ENCODE results near the gene TIFAB.

Gene TIFAB

DNA sequence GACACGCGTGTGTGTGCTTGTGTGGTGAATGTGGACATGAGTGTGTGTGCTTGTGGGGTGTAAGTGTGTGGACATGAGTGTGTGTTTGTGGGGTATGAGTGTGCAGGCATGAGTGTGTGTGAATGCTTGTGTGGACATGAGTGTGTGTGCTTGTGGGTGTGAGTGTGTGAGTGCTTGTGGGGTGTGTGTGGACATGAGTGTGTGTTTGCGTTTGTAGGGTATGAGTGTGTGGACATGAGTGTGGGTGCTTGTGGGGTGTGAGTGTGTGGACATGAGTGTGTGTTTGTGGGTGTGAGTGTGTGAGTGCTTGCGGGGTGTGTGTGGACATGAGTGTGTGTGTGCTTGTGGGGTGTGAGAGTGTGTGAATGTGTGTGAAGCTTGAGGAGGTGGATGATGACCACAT, 29.8 kb upstream of the TIFAB start:
- DNase-seq (ENCODE audit: low read depth): no peak

DNA sequence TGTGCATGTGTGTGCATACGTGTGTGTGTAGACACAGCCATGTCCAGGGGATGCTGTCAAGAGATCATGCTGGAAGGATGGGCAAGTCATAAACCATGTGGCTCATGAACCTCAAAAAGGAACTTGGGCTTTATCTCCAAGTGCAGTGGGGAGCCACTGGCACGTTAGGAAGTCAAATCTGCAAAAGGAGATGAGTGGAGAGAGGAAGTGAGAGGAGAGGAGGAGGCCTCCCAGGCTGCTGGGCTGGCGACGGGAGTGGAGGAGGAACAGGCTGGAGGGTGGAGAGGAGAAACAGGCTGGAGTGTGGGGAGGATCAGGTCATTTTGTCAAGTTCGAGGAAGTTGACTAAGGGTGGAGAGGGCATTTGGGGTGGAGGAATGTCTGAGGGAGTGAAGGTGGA, 29.2 kb upstream of the TIFAB start:
- no peak for DNase-seq (ENCODE audit: low read depth)

DNA sequence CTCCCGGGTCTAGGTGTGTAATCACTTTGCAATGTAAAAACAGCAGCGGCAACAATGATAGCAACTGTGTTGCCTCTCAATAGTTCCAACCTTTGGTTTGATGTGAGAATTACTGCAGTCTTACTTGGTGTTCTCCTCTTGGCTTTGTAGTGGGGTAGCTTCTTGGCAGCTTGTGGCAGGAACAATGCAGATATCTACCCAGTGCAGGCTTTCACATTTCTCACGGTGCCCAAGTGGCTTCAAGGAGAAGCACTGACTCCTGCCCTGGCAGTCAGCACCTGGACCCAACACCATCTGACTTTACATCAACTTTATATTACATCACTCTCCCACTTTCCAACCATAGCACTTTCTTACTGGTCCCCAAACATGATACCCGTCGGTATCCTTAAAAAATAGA, 28.4 kb upstream of the TIFAB start:
- DNase-seq (ENCODE audit: low read depth): no peak

DNA sequence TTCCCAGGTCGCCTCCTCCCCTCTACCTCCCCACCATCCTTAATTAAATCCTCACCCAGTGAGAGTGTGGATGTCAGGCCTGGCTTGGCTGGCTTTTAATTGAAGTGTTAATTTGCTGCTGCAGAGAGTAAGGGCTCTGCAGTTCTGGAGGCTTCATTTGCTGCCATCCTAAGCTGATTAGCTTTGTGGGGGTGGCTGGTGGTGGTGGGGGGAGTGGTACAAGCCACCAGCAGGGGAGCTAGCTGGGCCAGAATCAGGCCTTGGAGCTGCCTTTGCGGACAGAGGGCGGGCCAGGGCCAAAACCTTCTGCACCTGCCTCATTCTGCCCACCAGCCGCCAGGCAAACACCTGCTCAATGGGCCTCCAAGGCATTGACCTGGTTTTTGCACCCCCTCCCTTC, 26.8 kb upstream of the TIFAB start:
- no peak for DNase-seq (ENCODE audit: low read depth)

DNA sequence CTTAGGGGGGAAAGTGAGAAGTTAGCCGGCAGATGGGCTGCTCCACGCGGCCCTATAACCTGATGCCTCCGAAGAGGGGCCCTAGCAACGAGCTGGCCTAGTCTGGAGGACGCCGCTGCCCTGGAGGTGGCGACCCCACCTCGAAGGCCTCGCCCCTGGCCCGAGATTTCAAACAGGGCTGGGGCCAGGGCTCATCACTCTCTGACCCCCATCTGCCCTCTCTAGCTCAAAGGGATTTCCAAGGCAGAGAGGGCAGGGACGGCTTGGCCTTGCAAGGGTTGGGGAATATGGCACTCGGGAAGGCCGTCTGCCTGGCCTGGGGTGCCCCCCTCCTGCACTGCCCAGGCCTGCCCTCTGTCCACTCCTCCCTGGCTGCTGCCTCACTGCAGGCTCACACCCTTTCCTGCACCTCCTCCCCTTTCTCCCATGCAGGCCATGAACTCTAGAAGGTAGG, 25.5 kb upstream of the TIFAB start:
- no peak for DNase-seq (ENCODE audit: low read depth)

DNA sequence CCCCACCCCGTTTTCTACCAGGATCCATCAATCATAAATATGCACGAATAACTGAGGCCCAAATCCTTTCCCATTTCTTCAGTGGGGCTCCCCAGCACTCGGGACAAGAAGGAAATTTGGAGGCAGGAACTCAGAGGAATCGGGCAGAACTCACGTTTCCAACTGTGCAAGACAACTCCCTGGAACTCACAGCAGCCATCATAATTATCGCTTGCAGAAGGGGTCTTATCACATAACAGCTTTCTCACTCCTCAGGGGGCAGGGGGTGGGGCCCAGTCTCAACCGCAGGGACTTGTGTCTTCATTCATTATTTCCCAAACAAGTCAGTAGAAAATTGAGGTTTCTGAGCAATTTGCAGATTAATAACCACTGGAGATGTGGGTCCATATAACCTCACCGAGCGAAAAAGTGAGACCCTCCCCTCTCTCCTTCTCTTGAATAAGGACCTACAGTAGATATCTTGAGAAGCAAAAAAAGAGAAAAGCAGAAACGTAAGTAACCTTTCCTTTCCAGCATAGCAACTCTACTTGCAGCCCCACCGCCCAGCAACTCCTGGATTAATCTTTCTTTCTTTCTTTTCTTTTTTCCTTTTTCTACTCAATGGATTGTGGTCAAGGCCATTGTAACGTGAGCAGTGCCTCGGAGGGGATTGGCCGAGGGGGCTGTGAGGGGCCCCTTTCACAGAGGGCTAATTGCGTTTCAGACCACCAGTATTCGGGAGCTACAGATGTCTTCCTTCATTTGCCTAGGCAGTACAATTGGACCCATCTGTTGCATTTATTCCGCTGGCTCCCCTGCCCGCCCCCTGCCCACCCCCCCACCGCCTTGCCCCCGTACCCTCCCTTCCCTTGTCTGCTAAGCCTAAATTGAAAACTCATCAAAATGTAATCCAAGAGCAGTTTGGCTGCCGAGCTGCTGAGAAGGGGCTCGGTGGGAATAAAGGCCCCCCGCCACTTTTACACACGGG, 24.7 kb upstream of the TIFAB start:
- no peak for DNase-seq (ENCODE audit: low read depth)

DNA sequence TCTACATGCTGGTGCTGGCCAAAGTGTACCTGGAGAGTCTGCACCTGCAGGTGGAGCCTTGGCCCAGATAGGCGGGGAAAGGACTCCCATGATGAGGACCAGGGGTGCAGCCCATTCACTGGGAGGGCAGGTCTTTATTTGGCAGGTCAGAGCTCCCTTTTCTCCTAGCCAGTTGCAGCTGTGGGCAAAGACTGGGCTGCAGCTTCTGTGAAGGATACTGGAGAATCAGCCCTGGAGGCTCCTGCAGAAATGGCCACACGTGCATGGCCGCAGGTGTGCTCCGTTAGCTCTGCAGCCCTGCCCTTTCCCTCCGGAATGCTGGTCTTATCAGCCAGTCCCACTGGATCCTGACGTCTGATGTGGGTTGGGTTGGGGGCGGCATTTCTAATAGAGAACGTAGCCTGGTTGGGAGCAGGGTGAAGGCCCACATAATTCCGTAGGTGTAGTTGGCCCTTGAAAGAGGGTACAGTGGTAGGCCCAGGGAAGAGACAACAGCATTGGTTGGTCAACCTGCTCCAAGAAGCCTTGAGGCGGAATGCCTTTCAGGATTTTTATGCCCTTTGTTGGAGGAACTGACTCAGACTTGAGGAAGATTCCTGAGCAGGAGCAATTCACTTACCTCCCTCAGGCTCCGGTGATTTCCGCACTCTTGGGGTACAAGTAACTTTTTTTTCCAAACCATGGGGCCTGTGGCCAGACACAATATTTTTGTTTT, 22.0 kb upstream of the TIFAB start:
- DNase-seq (ENCODE audit: low read depth): no peak

DNA sequence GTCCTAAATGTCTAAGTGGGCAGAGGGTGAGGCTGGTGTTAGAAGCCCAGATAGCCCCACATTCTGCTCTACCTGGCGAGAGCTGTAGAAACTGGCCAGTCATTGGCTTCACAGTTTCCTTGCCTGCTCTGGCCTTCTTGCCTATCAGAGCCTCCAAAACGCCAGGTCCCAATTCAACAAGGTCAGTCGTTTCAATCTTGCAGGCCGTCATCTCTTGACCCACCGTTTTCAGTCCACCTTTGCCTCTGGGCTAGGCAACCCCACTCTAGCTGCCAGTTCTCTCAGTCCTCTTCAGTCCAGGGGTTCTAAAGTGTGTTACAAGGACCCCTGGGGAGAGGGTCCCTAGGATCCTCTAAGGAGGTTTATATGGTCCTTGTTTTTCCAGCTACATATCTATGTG, 20.0 kb upstream of the TIFAB start:
- DNase-seq (ENCODE audit: low read depth): no peak

DNA sequence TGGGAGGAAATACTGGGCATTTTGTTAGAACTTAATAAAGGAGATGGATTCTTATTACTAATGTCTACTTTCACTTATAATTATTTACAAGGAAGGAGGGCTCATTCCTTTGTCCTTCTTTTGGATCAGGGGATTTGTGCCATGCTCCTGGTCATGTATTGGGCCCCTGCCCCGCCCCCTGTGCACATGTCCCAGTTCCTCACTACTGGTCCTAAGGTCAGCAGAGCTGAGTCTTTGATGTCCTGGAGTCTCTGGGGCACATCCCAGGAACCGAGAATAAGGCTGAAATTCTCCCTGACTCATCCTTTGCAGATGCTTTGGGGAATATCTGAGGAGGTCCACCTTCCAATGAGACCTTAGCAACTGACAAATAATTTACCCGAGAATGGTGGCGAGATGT, 19.6 kb upstream of the TIFAB start:
- DNase-seq (ENCODE audit: low read depth): no peak

DNA sequence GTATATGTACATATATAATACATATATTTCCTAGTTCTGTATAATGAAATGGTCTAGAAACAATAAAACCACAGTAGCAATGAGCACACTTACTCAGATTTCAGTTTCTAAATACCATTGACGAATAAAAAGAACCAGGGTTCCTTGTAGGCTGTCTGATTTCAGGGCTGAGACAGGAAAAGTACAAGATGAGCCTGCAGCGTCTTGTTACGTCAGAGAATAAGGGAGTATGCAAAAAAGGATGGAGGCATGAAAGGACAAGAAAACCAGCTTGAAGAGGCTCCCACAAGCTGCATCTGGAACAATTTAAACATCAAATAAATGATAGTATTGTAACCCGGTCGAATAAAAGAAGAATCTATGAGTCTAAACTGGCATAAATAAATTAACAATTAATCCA, 17.8 kb upstream of the TIFAB start:
- no peak for DNase-seq (ENCODE audit: low read depth)

DNA sequence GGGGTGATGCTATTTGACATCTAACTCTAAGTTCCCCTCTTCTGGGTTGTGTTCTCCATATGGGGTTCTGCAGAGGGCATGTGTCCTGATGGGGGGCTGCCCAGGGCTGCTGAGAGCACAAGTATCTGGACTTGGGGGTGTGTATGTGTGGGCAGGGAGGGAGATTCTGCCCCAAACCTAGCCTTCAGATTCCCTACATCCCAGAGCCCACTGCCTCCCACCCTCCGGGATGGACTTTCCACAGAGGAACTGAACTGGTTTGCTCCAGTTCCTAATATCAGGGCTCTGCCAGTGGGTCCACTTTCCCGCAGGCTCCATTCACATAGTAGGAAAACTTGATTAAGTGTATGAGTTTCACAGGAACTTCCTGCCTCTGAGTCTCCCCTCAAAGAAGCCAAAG, 16.4 kb upstream of the TIFAB start:
- no peak for DNase-seq (ENCODE audit: low read depth)

DNA sequence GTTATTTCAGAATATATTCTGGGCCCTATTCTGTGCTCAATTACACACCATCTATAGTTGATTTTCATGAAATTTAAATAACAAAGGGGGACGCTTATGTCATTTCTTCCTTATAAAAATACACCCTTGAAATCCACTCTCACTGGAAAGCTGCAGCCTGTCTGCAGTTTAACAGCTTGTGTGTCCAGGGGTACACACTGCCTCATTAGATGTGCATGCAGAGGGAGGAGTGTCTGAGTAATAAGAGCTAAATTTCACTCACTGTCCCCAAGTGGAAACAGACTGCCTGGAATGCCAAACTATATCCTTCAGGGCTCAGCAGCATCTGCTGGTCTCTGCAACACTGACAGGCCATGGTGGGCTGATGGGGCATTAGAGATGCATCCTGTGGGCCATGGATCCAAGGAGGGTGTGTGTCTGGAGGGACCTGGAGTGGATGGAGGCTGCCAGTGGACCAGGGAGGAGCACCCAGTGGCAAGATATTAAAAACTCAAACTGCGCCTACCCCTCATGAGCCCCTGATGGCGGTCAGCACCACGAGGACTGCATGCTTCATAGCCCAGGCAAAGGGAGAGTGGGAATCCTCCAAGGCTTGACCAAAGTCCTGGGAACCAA, 15.8 kb upstream of the TIFAB start:
- no peak for DNase-seq (ENCODE audit: low read depth)

DNA sequence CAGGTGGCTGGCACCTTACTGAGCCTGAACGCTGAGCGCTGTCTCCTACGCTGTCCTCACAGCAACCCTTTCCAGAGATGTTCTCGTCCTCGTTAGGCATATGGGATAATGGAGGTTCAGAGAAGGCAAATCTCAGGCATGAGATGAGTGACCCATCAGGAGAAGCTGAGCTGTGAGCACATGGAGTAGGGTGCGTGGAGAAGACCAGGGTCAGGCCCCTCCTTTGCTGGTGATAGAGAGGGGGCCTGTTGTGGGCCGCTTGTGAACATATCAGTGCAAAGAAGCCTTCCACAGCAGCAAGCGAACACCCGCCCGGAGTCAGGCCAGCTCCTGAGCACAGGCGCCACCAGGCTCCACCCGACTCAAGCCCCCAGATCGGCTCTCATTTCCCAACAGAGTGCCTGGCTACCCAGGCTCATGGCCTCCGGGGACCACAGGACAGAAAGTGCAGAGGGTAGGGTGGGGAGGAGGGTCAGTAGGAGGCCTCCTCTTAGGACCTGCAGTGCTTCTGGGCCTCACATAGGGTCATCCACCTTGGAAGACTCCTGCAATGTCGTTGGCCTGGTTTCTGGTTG, 15.0 kb upstream of the TIFAB start:
- DNase-seq (ENCODE audit: low read depth): no peak

DNA sequence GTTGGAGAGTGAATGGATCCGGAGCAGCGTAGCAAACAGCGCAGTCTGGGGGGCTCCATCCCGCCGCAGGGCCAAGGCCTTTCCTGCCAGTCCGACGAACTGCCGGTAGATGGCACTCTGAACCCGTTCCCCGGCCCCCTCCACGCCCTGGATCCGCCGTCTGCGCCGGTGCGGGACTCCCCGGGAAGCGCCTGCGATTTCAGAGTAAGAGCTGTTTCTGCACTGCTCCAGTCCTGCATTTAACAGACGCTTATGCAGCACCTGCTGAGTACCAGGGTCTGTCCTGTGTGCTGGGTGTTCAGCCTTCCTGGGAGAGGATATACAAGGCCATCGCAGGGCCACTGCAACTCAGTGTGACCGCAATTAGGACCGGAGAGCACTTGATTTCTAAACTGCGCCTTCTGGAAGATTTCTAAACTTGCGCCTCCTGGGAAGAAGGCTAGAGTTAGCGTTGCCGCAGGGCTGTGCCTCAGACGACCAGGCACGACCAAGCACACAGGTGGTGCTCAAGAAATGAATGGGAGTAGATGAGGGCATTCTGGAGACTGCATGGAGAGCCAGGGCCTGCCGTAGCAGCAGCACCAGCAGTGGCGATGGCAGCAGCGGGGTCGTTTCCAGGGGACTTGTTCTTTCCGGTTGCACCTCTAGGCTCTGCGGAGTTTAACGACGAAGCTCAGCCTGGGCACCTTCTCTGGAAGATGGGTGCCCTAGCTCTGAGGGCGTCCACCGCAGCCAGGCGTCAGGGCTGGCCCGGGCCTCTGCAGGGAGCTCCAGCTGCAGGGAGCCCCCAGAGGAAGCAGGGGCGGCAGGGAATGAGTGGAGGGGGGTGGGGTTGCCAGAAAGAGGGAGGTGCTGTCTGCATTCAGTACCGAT, 14.3 kb upstream of the TIFAB start:
- DNase-seq (ENCODE audit: low read depth): peak; percentile 32

DNA sequence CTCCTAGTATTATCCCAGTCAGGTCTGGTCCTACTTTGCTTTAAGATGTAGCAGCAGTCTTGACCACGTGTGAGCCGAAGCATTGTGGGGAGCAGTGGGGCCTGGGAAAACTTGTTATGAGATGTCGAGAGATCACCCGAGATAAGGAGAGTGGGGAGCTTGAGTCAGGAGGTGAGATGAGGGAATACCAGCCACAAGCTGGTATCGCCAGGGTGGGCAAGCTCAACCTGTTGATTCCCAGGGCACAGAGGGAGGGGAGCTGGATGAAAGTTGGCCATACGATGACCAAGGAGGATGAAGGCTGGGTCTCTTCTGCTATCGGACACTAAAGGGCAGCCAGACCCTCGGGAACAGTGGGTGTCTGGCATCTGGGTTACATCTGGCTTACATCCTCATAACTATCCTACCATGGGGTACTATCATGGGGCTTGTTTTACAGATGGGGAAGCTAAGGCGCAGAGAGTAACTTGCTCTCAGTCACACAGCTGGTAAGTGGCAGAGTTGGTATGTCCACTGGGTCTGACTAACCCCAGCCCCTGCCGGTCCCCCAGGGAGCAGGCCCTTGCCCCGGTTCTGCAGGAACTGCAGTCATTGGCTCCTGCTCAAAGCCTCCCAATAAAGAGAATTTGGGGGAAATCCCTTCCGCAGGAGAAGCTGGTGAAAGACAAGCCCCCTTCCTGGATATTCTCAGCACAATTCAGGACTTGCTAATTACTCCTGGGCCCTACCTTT, 13.4 kb upstream of the TIFAB start:
- no peak for DNase-seq (ENCODE audit: low read depth)

DNA sequence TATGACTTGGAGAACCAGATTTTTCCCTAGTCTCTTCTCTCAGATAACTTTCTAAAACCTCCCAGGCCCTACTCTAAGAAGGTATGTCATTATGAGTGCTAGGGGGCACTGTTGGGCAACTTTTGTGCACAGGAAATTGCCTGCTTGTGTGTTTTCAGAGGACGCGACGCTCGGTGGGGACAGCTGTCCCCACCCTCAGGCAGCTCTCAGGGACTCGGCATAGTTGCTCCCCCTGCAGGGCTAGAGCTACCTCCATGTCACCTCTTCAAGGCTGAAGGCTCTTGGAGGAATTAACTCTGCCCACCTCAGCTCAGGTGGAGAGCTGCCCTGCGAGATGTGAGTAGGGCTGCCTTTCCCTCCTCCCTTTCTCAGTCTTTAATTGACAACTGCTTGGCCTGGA, 10.2 kb upstream of the TIFAB start:
- DNase-seq (ENCODE audit: low read depth): no peak

DNA sequence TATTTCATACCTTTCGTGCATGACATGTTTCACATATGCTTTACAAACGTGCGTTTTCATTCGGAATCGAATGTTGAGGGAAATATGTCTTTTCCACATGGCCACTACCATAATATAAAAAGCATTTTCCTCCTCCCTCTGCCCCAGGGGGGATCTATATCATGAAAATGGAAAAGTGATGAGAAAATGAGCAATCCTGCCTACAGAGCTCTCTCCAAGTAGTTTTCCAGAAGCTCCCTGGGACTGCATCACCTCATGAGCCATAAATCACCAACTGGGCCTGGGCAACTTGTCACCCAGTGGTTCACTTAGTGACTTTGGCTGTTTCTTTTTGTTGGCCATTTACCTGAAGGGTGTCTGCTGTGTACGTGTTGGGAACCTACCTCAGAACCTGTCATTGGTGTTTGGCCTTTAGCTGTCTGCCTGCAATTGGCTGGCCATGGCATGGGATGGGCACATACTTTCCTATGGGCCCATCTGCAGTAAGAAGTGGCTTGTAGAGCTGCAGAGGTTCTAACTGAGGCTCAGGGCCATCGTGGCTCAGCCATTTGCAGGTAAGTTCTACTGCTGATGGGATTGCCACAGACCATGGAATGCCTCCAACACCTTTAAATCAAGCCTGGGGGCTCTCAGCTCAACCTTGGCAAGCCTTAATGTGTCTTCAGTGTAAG, 9.5 kb upstream of the TIFAB start:
- DNase-seq (ENCODE audit: low read depth): no peak

DNA sequence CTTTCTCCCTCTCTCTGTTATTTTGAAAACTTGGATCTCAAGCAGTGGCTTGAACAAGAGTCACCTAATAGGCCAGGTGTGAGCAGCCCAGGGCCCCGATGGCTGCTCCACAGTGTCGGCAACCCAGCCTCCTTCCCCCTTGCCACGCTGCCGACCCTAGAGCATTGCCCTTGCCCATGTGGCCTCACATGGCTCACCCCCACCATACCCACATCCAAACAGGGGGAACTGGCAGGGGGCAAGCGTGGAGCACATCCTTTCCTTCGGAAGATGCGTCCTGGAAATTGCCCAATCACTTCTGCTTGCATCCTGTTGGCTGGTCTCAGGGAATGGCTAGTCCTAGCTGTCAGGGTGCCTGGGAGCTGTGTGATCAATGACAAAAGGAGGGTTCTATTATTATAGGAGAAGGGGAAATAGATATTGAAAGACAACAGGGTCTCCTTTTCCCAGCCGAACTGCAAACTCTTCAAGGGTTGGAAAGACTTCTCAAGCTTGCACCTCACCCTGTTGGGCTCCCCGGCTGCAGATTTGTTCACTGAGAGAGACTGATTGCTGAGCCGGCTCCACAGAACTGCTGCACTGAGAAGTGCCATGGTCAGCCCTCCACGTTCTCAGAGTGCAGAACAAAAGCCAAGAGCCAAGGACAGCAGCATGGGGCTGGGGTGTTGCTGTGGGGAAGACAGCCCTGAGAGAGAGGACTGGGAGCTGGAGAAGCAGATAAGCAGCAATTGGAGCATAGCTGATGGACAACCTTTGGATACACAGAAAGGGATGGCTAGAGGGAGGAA, 8.3 kb upstream of the TIFAB start:
- no peak for DNase-seq (ENCODE audit: low read depth)

DNA sequence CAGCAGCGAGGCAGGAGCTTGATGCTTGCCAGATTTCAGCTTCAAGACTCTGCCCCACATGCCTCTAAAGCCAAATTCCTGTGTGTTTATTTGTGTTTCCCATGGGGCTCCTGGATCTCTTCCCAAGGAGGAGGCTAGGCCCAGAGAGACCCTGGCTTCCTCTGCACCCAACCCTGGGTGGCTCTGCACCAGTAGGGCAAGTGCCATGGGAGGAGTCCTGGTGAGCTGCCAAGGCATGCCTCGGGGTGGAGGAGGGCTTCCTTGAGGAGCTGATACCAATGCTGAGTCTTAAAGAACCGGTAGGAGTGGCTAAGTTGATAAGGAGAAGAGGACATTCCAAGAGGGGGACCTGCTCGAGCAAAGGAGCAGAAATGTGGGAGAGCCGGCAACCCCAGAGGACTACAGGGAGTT, 6.8 kb upstream of the TIFAB start:
- DNase-seq (ENCODE audit: low read depth): no peak

DNA sequence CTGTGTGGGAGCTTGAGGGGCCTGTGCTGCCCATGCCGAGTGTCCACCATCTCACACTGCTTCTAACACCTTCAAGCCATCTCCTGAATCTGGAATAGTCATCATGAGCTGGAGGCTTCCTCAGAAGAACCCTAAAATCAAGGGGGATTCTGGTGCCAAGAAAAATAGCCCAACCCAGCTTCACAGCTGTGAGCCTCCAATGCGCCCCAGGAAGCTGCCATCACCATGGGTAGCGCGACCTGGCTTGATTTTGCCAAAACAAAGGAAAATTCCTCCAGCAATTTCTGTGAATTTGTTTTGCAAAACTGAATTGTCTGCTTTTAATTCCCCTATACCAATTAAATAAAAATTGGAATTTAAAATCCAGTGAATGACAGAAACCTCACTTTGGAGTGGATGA, 6.2 kb upstream of the TIFAB start:
- DNase-seq (ENCODE audit: low read depth): no peak
